Right lobe of liver (tissue), 6 donors: Measurements from ENCODE around the gene DGKI. TPM values are rescaled to one million over a fixed set of nuclear protein-coding genes. Genes with fewer than 3 reads are reported as not detected.
"Not testable (repeated sequence)": the region's sequence is repeated elsewhere in the genome, so short reads cannot be mapped to it uniquely, and the experiment has no call there.

Experiments used
- ATAC-seq, 4 donors: fragments of 200-7000 bp; cut with Tn5 transposase; one replicate each; pipeline ENCODE4 v1.9.1; 2020; ENCODE audit warnings: mild to moderate bottlenecking in 4 of 4, moderate library complexity in 4 of 4
- DNase-seq, 3 donors: peaks; one replicate each; pipeline ENCODE4 v3.0.0-alpha.2; 2020
- H3K27ac ChIP-seq, 3 donors: fragments of 200-600 bp; one replicate each; pipeline ENCODE4 v1.8.0; 2022
- H3K27me3 ChIP-seq, 2 donors: fragments of 200-600 bp; one replicate each; pipeline ENCODE4 v1.8.0; 2022
- H3K36me3 ChIP-seq, 4 donors: fragments of 200-600 bp; sonication (generic) in 1 of 4; one replicate each; pipeline versions ENCODE4 v1.5.1 to v1.8.0; 2017 to 2022; ENCODE audit warnings: control low read depth in 1 of 4
- H3K4me1 ChIP-seq, 4 donors: fragments of 200-600 bp; sonication (generic) in 1 of 4; one replicate each; pipeline versions ENCODE4 v1.5.1 to v1.8.0; 2017 to 2022; ENCODE audit warnings: control low read depth in 1 of 4
- H3K4me3 ChIP-seq, 3 donors: fragments of 200-600 bp; one replicate each; pipeline ENCODE4 v1.8.0; 2022
- H3K9me3 ChIP-seq, 4 donors: fragments of 200-600 bp; sonication (generic) in 1 of 4; one replicate each; pipeline versions ENCODE4 v1.5.1 to v1.8.0; 2017 to 2022; ENCODE audit warnings: control low read depth in 1 of 4
- CTCF ChIP-seq, 4 donors: fragments of 200-600 bp in 3 of 4; fragments of 450-650 bp in 1 of 4; IDR thresholded peaks; one replicate each; pipeline versions ENCODE4 v1.5.1 to v1.8.0; 2016 to 2022; ENCODE audit warnings: antibody characterized with exemption in 4 of 4, mild to moderate bottlenecking in 2 of 4
- POLR2A ChIP-seq: fragments of 450-650 bp; IDR thresholded peaks from one replicate; pipeline ENCODE4 v1.6.1; 2017; ENCODE audit warnings: antibody characterized with exemption, mild to moderate bottlenecking
- WGBS: methylation state at CpG from one replicate; pipeline ENCODE4 v1.1.6; 2018; ENCODE audit warnings: low coverage, low lambda C conversion rate; ENCODE audit not compliant: insufficient coverage; ENCODE audit errors: missing lambda C conversion rate; 5-methylcytosine and 5-hydroxymethylcytosine counted together
- intact Hi-C, 2 donors: fragments of 100-400 bp; cut with DNase I; formaldehyde crosslinking; loops; one replicate each; pipeline versions ENCODE4 v1.11.2 to v1.14.1; 2022
- total RNA-seq, 6 experiments: library from RNA; depleted of rRNA in 2 of 6; stranded (reverse); fragments of >200 nt in 2 of 6; fragmentation: NEBNext Ultra II Directional in 3 of 6; extraction: Animal tissue kit (Norgen Biotek cat#: 25700) in 3 of 6; gene quantifications; one replicate each; pipeline versions ENCODE4 v1.1.0 to v1.2.4, GENCODE V29; 2016 to 2023
- donor health status: DM: no; HTN: yes; CAD: no.
- donor health status: DM: no; HTN: no; CAD: no.
- donor health status: DM: no; HTN: no; CAD: no.
- donor health status: DM: no; HTN: yes; CAD: no.
- donor health status: DM: no; HTN: yes; CAD: no.

DGKI gene
- total RNA-seq, 6 experiments from 2014 or later: 0.05 to 0.35 (median 0.06) TPM; not detected in 1

- H3K4me1 ChIP-seq: no peaks in the 10 kb centered on the region
- H3K27ac ChIP-seq: no peak overlapping the region
- TF ChIP-seq CTCF (IDR thresholded peaks at IDR 0.05) (no peak), POLR2A (no peak)
- no peak overlapping the region for H3K4me3 ChIP-seq
- no peak for DNase-seq
- intact Hi-C loops: no loop called here
- H3K9me3 ChIP-seq: no peaks in the 10 kb centered on the region
- H3K27me3 ChIP-seq: no peaks in the 10 kb centered on the region
- ATAC-seq: no peak
- no peaks in the 10 kb centered on the region for H3K36me3 ChIP-seq
Observed at GRCh38 chr7:137715533-137715932, 131.2 kb downstream of the DGKI start.

- H3K9me3 ChIP-seq: no peaks in the 10 kb centered on the region
- intact Hi-C loops: no loop called here
- 68% methylated on average over 3 of the region's 3 CpGs for WGBS
- no peaks in the 10 kb centered on the region for H3K27me3 ChIP-seq
- DNase-seq (no peak), ATAC-seq (no peak)
- no peaks in the 10 kb centered on the region for H3K4me1 ChIP-seq
- no peak overlapping the region for H3K27ac ChIP-seq
- no peak for TF ChIP-seq CTCF (IDR thresholded peaks at IDR 0.05)
- no peak for TF ChIP-seq POLR2A
- H3K4me3 ChIP-seq: no peak overlapping the region
- H3K36me3 ChIP-seq: no peaks in the 10 kb centered on the region
Observed at GRCh38 chr7:137715121-137715520, 131.7 kb downstream of the DGKI start.

- ATAC-seq, H3K4me1 ChIP-seq, H3K36me3 ChIP-seq, H3K9me3 ChIP-seq, H3K27me3 ChIP-seq, intact Hi-C loops, H3K4me3 ChIP-seq, DNase-seq, H3K27ac ChIP-seq: not testable (repeated sequence)
- 91% methylated on average over 4 of the region's 5 CpGs for WGBS
Observed at GRCh38 chr7:137706330-137706729, 140.4 kb downstream of the DGKI start.

- TF ChIP-seq CTCF (IDR thresholded peaks at IDR 0.05) (no peak), POLR2A (no peak)
- WGBS: 100% methylated on average over 1 of the region's 1 CpG
Observed at GRCh38 chr7:137704723-137705122, 142.1 kb downstream of the DGKI start.

GRCh38 chr7:137703291-137704010, 143.3 kb downstream of the DGKI start:
- WGBS: 67% methylated on average over 3 of the region's 3 CpGs

More at GRCh38 chr7:137704723-137705122, 142.1 kb downstream of the DGKI start:
- Histone ChIP-seq H3K27ac (no peak overlapping the region), H3K27me3 (no peaks in the 10 kb centered on the region), H3K4me3 (no peak overlapping the region), H3K4me1 (no peaks in the 10 kb centered on the region), H3K36me3 (no peaks in the 10 kb centered on the region), H3K9me3 (no peaks in the 10 kb centered on the region)
- DNase-seq: no peak
- ATAC-seq: no peak
- intact Hi-C loops: no loop called here

More at GRCh38 chr7:137703291-137704010, 143.3 kb downstream of the DGKI start:
- ATAC-seq: no peak
- Histone ChIP-seq H3K9me3 (no peaks in the 10 kb centered on the region), H3K4me3 (no peak overlapping the region), H3K36me3 (no peaks in the 10 kb centered on the region), H3K27ac (no peak overlapping the region), H3K4me1 (no peaks in the 10 kb centered on the region), H3K27me3 (no peaks in the 10 kb centered on the region)
- DNase-seq: no peak
- TF ChIP-seq POLR2A: no peak
- no peak for TF ChIP-seq CTCF (IDR thresholded peaks at IDR 0.05)
- intact Hi-C loops: no loop called here
